Stimulated activated CD4-positive, alpha-beta T cell treated with anti-CD3 and anti-CD28 coated beads, Interleukin-4, amount 100 ng/mL, for 24 hours (primary cell): ENCODE measurements around the gene TBX2.
"Not testable (repeated sequence)": the region's sequence is repeated elsewhere in the genome, so short reads cannot be mapped to it uniquely, and the experiment has no call there.

ENCODE experiments used
- DNase-seq: peaks from one replicate; pipeline ENCODE4 v3.0.0-alpha.2; 2020

Gene TBX2

DNA sequence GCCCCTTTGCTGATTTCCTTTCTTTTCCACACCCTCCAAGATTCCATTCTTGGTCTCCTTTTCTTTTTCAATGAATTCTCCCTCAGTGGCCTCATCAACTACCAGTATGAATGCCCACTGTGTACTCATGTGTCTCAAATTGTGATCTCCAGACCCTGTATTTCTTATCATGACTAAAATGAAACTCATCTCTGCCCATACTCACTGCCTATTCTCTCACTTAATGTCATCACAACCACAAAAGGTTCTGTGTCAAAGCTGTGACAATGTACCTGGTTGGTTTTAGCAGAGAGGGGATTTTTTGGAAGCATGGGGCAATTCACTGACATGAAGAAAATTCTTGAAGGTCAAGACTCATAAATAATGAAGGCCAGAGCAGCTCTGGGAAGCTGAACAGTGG lies 41.1 kb downstream of the TBX2 start:
- DNase-seq = no peak

DNA sequence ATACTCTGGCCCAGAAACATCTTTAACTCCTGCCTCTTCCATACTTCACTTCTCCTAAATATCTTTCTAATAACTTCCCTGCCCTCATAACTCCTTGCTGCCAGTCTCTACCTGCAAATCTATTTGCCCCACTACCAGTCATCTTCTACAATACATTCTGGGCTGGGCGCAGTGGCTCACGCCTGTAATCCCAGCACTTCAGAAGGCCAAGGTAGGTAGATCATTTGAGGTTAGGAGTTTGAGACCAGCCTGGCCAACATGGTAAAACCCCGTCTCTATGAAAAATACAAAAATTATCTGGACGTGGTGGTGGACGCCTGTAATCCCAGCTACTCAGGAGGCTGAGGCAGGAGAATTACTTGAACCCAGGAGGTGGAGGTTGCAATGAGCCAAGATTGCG lies 41.9 kb downstream of the TBX2 start:
- DNase-seq = not testable (repeated sequence)

DNA sequence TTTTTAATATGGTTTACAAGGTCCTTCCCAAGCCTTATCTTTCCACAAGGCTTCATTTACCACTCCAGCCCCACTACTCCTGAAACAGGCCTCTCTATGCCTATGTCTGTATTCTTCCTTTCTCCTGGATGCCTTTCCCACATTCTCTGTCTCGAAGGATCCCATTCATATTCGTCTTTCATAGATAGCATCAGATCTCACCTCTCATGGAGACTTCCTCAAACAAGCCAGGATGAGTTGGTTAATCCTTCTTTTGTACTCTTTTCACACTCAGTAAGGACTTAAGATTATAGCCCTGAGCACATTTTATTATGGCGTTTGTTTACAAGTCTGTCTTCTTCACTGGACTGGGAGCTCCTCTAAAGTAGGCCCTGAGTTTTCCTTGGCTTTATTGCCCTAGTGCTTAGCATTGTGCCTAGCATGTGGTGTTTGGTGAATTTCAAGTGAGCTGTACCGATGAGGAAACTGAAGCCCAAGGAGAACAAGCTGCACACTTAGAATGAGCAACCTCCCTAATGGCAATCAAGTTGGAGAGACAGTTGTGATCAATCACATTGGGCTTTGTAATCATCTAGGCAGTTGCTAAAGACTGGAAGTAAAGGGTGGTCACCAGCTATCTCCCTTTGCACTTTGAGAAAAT lies 42.6 kb downstream of the TBX2 start:
- DNase-seq = no peak

DNA sequence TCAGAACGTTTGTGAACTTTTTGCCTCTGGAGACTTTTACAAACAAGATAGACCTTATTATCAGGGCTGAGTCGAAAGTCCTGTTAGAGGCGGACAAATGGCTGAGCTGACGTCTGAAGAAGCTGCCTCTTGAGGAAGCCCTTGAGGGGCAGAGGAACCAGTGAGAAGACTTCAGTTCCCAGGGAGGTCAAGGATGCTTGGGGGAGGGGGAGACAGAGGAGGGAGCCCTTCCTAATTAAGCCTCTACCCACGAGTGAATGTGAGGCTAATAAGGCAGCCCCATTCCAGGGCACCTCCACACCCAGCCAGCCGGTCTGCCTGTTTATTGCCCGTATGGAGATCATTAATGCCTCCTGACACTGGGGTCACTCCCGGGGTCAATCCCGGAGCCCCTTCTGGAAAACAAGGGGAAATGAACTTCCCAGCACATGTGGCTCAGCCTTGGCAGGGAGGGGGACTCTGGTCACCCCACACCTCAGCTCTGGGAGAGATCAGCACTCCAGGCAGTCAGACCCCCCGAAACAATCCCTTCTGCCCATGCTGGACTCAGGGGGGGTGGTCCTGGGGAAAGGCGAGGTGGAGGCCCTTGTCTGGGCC lies 43.3 kb downstream of the TBX2 start:
- DNase-seq = no peak

DNA sequence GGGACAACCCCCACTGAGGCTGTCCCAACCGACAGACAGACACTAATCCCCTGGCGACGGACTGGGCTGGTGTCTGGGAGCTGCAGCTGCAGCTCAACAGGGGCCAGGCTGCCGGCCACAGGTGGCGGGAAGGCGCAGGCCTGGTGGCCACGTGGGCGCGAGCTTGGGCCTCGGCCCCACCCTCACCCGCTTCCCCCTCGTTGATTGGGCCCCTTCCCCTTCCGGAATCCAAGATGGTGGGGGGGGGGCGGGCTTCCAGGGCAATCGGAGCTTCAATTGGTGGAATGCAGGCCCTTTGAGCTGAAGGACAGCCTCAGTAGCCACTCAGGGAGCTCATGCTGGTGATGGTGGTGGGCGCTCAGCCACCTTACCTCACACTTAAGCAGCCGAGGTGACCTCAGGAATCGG lies 43.8 kb downstream of the TBX2 start:
- DNase-seq = no peak

DNA sequence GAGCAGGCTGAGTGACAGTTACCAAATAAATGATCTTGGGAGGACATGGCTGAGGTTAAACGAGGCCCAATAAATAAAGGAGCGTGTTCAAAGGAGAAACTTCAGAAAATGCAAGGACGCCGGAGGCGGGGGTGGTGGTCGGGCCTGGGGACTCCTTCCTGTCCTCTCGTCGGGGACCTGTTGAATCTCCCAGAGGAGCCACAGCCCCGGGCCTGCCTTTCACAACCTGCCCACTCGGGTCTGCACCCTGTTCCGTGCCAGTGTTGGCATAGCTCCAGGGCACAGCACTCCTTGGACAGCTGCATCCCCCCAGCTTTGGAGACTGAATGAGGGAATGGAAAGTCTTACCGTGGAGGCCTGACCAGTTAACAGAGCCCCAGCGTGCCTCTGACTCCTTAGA lies 44.4 kb downstream of the TBX2 start:
- DNase-seq = no peak

DNA sequence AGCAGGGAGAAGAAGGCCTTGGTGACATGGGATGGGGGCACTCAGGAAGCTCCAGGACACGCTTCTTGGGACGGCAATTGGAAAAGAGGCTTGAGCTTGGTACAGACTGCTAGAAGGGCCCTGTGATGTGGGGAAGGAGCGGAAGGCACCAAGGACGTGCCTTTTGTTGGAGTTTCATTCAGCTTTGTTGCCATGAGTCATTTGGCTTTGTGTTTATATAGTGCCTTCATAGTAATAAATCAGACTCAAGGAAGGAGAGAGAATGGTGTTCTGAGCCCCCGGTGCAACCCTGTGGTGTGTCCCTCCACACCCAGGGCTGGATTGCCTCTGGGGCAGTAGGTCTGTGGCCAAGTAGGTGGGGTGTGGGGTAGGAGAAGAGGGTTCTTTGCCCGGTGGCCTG lies 45.2 kb downstream of the TBX2 start:
- DNase-seq = no peak

DNA sequence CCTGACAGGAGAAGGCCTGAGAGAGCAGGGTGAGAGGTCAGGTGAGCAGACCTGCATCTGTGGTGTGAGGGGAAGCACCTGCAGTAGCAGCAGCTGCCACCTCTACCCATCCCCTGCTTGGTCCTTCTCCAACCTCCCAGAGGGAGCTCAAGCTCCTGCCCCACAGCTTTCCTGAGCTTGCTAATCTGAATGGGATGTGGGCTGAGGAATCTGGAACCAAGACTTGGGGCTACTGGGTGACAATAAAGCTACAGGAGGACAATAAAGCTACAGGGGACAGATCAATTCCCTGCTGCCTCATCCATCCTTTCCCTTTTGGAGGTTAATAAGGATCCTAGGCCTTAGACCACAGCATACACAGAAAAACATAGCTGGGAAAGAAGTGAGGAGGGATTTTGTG lies 47.7 kb downstream of the TBX2 start:
- DNase-seq = no peak

DNA sequence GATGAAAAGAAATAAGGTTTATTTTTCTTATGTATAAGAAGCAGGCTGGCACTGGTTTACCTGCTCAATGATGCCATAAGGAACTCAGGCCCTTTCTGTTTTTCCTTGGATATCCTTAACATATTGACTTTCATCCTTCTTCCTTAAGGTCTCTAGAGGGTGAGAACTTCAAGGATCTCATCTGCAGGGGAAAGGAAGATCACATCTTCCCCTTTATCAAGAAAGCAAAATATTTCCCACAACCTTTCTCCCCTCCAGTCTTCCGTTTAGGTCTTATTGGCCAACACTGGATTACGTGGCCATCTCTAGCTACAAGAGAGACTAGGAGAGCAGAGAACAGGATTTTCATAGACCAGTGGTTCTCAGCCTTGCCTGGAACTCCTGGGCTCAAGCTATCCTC lies 48.4 kb downstream of the TBX2 start:
- DNase-seq = no peak

DNA sequence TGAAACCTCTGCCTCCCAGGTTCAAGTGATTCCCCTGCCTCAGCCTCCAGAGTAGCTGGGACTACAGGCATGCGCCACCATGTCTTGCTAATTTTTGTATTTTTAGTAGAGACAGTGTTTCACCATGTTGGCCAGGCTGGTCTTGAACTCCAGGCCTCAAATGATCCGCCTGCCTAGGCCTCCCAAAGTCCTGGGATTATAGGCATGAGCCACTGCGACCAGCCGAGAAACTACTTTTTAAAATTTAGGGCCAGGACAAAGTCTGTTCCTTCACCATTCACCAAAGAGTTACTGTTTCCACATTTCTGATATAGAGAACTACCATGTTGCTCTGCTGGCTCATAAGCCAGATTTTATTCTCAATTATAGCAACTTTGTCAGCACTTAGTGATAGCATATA lies 49.5 kb downstream of the TBX2 start:
- not testable (repeated sequence) for DNase-seq

DNA sequence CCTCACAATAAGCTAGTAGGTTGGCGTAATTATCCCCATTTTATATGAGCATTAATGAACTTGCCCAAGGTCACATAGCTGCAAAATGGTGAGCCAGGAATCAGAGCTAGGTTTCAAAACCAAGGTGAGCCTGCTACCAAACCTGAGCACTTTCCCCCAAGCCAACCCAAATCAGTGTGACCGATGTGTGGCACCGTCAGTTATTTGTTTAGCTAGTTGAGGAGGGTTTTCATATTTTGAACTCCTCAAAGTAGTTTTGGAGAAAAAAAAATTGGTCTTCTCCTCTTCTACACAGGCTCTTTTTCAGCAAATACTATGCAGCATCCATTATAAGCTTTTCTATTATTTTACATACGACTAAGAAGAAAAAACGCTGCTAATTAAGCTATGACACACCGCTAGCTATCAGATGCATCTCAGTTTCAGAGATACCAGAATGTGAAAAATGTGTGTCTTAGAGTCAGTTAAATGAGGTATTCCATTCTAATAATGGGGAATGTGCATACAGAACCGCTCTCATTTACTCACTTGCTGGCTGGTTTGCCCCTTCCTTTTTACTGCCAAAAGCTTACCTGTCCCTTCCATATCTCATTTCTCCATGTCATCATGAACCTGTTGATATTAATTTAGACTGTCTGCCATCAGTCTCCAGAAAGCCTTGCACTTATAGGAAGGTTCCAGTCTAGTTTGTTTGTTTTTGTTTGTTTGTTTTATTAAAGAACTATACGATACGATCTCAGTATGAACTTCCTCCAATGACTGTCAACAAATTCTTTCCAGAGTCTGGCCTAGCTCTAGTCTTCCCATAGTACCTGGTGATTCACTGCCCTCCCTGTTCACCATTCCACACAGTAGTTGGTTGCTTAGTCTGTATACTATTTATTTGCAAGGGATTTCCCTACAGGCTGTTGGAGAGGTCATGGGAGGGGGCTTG lies 50.3 kb downstream of the TBX2 start:
- DNase-seq = no peak

DNA sequence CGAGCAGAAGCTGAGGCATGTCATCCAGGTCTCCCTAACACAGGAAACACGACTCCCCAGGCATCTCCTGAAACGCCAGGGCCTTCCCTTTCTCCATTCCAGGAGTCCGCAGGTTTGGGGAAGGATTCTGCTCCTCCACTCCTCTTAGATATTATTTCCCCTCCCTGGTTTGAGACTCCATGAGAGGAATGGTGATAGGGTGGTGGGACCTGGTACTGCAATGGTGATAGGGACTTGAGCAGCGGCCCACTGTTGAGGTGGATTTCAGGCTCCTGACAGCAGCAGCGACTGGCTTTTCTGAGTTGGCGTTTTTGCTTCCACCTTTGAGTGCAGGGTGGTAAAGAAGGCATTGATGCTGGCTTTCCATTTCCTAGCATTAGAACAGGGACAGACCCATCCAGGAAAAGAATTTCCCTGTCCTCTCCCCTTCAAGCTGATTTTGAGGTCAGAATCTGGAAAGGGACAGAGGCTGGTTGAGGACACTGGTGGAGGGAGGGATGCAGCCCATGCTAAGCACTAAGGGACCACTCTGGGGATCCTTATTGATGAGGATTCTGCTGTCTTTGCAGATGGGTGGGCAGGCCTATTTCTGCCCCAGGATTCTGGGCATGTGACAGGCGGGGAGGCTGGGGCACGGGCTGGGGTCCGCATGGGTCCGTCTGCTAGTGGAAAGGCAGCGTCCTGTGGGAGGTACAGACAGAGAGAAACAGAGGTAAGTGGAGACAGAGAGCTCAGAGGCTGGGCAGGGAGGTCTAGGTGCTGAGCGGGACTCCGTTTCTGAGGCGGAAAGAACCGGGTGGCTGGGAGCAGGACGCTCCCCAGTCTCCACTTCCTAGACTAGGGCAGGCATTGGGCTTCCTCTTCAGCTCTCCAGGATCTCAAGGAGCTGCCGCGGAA lies 51.2 kb downstream of the TBX2 start:
- no peak for DNase-seq

DNA sequence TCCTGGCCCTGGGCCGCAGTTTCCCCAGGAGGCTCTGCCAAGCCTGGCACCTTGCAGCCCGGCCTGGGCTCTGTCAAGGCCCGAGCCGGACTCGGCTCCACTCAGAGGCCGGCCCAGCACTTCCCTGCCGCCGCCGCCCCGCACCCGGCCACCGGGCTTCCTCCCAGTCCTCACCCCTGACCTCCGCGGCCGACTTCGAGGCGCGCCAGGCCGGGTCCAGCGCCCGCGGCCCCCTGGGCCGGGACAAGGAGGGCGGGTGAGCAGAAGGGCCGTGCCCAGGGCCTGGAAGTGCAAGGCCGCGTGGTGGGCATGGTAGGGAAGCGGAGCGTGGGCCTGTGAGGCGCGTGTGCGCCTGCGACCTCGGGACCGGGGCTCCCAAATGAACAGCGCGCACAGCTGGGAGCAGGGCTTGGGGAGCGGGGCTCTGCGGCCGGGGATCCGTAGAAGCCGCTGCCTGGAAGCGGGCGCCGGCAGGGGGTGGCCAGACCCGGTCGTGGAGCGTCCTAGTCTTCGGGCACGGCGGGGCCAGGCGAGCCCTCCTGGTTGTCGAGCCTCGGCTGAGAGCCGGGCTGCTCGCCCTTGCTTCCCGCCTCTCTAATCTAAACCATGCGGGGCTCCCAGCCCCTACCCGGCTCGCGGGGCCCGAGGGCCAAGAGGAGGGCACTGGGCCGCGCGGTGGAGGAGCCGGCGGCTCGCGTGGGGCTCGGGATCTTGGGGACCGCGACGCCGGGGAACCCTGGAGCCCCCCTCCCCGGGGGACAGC lies 52.1 kb downstream of the TBX2 start:
- DNase-seq = no peak

DNA sequence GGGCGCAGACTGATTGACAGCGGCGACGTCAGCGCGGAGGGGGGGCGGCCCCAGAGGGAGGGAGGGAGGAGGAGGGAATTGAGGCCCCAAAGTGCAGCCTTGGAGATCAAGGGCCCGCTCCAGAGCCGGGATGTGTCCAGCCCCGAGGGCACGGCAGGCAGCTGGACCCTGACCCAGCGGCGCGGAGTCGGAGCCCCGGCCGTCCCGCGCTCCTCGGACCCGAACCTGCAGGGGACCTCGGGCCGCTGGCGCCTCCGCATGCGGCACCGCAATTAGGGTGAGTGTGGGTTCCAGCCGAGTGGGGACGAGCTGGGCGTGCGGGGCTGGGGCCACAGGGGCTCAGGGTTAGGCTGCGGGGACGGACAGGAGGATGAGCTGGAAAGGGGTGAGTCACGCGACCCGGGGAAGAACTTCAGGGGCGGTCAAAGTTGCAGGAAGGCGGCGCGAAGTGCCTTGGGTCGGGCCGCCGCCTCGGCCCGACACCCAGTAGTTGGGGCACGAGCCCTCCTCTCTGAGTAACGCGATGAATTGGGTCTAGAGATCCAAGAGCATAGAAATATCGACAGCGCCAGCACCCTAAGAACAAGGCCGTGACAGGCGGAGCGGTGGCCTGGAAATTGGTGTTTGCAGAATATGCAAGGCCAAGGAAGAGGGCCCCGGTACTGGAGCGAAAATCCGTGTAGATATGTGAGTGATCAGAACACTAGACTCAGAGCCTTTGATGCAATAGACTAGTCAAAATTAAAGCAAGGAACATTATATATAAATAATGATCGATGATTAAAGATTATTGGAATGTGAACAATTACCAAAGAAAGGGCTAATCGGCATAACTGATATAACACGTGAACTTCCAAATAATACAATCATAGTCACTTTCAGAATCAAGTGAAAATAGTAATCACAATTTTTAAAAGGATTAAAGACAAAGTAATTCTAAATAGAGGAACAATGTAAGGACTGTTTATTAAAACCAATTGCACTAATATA lies 53.0 kb downstream of the TBX2 start, which contains the start of gene TBX4:
Gene TBX4 (plus strand): TSS at position 122 of the 990 bp plus-strand sequence. CDS start 4,069 bp downstream, outside the sequence.
- DNase-seq = no peak

DNA sequence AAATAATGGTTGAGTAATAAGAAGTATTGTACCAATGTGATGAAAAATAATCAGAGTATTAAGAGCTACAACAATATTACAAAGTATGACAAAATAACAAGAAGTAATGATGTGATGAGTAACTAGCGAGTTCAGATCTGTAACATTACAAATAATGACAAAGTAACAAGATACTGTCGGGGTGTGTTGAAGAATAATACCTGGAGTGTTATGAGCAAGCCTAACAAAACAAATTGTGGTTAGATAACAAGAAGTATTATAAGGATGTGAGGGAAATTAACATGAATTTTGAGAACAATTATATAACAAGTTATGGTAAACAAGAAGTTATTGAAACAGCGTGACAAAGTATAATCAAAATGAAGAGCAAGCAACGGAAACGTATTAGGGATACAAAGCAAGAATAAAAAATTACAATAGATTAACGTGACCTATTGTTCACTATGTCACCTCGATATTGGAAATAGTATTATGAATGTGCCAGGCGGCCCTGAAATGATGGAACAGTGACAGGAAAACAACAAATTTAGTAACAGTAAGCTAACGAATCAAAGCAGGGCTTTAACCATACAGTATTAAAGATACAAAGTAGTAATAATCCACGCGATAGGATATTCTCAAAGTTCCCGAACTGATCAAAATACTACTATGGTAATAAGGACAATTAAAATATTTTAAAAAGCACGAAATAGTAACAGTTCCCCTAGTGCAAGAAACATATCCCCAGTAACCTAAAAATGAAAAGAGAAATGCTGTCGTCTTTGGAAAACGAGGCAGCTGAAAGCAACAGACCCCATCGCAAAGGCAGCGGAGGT lies 54.1 kb downstream of the TBX2 start:
- no peak for DNase-seq

DNA sequence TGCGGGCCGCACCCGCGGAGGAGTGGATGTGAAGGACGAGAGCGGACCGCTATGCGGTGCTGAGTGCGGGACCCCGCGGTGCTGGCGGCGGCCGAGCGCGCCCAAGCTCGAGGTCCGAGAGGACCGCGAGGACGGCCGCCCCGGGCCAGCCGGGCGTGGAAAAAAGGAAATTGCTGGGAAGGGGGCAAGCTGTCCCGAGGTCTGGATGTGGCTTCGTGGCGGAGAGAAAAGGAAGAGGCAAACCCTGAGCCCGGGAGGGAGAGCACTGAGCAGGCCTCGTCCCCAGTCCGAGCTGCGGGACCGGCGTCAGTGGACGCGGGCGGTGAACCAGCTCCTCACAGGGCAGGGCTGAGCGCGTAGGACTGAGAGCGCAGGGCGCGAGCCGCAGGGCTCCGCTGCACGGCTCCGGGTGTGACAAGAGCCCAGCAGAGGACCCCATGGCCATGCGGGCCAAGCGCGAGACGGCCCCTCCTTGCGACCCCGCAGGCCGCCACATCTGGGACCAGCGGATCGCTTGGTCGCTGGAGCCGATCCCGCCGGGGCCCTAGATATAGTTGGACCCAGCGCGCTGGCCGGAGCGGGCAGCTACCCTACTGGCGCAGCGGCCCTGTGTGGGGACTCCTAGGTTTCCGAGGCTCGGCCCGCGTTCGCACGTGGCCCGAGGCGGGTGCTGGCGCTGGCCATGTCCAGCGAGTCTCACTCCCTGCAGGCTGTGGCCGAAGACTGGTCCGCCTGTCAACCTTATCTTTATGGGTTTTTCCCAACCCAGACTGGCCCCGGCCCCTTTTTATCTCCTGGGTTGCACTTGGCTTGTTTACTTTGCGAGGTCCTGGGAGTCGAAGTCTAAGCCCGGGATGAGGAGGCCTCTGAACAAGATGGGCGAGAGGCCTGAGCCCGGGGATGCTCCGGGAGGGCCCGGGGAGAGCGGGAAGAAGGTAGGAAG lies 55.0 kb downstream of the TBX2 start:
- no peak for DNase-seq

DNA sequence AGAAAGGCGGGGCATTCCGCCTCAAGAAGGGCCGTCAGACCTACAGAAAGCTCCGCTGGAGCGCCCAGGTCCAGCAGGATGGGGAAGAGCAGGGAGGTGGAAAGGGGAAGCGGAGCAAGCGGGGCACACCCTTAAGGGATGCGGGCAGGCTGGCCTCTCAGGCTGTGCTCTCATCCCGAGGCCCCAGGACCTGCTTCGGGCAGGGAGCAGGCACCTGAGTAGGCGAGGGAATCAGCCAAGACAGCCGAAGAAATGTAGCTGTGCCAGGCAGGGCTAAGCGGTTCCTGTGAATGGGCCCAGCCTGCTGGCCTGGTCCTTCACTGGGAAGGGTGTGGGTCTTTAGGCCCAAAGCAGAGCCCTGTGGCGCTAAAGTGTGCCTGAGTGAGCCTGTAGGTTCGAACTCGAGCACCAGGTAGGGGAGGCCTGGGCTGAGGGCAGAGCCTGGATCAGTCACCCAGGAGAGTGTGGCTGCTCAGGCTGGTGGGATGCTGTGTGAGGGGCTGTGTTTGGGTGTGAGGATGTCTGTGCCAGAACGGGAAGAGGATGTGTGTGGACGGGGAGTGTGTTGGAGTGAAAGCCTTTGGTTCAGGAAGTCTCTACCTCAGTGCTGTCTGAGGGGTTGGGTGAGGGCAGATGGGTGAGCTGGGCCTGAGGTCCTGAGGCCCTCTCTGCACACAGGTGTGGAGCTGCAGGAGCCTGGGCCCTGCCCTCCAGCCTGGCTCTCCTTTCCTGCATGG lies 55.8 kb downstream of the TBX2 start:
- DNase-seq = no peak
